ENCODE measurements around the gene SYNDIG1.

- TF ChIP-seq POLR2A (IDR thresholded peaks at IDR 0.05), result no peak
- TF ChIP-seq, protein P1, sequence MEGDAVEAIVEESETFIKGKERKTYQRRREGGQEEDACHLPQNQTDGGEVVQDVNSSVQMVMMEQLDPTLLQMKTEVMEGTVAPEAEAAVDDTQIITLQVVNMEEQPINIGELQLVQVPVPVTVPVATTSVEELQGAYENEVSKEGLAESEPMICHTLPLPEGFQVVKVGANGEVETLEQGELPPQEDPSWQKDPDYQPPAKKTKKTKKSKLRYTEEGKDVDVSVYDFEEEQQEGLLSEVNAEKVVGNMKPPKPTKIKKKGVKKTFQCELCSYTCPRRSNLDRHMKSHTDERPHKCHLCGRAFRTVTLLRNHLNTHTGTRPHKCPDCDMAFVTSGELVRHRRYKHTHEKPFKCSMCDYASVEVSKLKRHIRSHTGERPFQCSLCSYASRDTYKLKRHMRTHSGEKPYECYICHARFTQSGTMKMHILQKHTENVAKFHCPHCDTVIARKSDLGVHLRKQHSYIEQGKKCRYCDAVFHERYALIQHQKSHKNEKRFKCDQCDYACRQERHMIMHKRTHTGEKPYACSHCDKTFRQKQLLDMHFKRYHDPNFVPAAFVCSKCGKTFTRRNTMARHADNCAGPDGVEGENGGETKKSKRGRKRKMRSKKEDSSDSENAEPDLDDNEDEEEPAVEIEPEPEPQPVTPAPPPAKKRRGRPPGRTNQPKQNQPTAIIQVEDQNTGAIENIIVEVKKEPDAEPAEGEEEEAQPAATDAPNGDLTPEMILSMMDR (IDR thresholded peaks at IDR 0.05 in 4 of 5, conservative IDR thresholded peaks at IDR 0.05 in 1 of 5), result no peak
Observed at GRCh38 chr20:24577271-24577909, 108.0 kb downstream of the SYNDIG1 start.

Measured in gastrocnemius medialis (tissue), 4 donors.